ENCODE results near the gene FAM216A.

DNA sequence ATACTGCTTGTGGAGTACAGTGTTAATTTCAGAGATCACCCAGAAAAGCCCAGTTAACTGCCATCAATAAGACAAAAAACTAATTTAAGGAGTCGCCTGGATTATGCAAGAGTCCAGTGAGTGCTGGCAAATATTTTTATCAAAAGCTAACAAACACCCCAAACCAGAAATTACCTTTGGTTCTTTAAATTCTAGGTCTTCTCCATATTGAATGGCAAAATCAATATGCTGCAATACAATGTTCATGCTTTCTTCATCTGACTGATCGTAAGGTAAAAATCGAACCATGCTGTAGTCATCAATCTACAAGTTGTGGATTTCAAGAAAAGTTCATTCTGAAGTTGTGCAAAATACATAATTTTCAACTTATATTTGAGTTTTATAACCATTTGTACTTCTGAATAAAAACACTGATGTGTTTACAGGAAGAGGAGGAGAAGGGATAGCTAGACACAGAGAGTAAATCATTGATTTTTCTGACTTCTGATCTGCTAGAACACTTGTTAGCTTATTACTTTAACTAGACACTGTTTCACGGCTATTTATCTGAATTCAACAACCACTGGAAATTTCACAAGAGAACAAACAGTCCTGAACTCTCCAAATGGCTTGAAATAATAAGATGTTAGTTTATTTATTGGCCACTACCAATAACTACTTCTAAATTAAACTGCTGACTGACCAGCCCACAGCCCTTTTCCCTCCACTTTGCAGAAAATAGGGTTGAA is 14.9 kb upstream of the FAM216A start:
- TF ChIP-seq EZH2phosphoT487 (IDR thresholded peaks at IDR 0.05; ENCODE audit: insufficient read depth, low read depth) = no peak
- TF ChIP-seq EZH2 (IDR thresholded peaks at IDR 0.05; ENCODE audit: insufficient read depth, poor library complexity, severe bottlenecking) = no peak
